ENCODE measurements around the gene PPP1R26. TPM values are rescaled to one million over a fixed set of nuclear protein-coding genes. Genes with fewer than 3 reads are reported as not detected.

The PPP1R26 gene
- total RNA-seq, 1 donor from 2014 or later: 50.2 TPM

GRCh38 chr9:135505406-135506187, 26.0 kb downstream of the PPP1R26 start:
- Mint-ChIP-seq H3K9me3 (ENCODE audit: low read depth) (peaks cover 4% of the 10 kb centered on the region), H3K4me1 (ENCODE audit: low read depth) (peaks cover 7% of the 10 kb centered on the region), H3K36me3 (ENCODE audit: insufficient read depth) (peaks cover 2% of the 10 kb centered on the region), H3K27me3 (peaks cover 5% of the 10 kb centered on the region), H3K4me3 (ENCODE audit: low read depth) (no peak overlapping the region), H3K27ac (no peak overlapping the region)
- DNase-seq (ENCODE audit: low spot score, unreplicated experiment): no peak
- TF ChIP-seq CTCF (IDR thresholded peaks at IDR 0.05; ENCODE audit: unreplicated experiment): no peak

GRCh38 chr9:135506327-135507103, 26.9 kb downstream of the PPP1R26 start:
- no peak for TF ChIP-seq CTCF (IDR thresholded peaks at IDR 0.05; ENCODE audit: unreplicated experiment)
- H3K36me3 Mint-ChIP-seq (ENCODE audit: insufficient read depth): peaks cover 2% of the 10 kb centered on the region
- peaks cover 5% of the 10 kb centered on the region for H3K4me1 Mint-ChIP-seq (ENCODE audit: low read depth)
- H3K27me3 Mint-ChIP-seq: peaks cover 5% of the 10 kb centered on the region
- DNase-seq (ENCODE audit: low spot score, unreplicated experiment): no peak
- no peak overlapping the region for H3K4me3 Mint-ChIP-seq (ENCODE audit: low read depth)
- H3K27ac Mint-ChIP-seq: no peak overlapping the region
- H3K9me3 Mint-ChIP-seq (ENCODE audit: low read depth): peaks cover 4% of the 10 kb centered on the region

GRCh38 chr9:135507104-135508035, 27.8 kb downstream of the PPP1R26 start:
- TF ChIP-seq CTCF (IDR thresholded peaks at IDR 0.05; ENCODE audit: unreplicated experiment): no peak
- Mint-ChIP-seq H3K27ac (no peak overlapping the region), H3K4me3 (ENCODE audit: low read depth) (no peak overlapping the region), H3K36me3 (ENCODE audit: insufficient read depth) (peaks cover 2% of the 10 kb centered on the region), H3K4me1 (ENCODE audit: low read depth) (no peaks in the 10 kb centered on the region), H3K27me3 (peaks cover 6% of the 10 kb centered on the region), H3K9me3 (ENCODE audit: low read depth) (peaks cover 4% of the 10 kb centered on the region)
- DNase-seq (ENCODE audit: low spot score, unreplicated experiment): no peak

GRCh38 chr9:135508211-135508820, 28.7 kb downstream of the PPP1R26 start:
- Mint-ChIP-seq H3K27ac (no peak overlapping the region), H3K27me3 (peaks cover 11% of the 10 kb centered on the region), H3K4me1 (ENCODE audit: low read depth) (no peaks in the 10 kb centered on the region), H3K36me3 (ENCODE audit: insufficient read depth) (peaks cover 2% of the 10 kb centered on the region), H3K4me3 (ENCODE audit: low read depth) (no peak overlapping the region), H3K9me3 (ENCODE audit: low read depth) (peaks cover 4% of the 10 kb centered on the region)
- TF ChIP-seq CTCF (IDR thresholded peaks at IDR 0.05; ENCODE audit: unreplicated experiment): no peak
- no peak for DNase-seq (ENCODE audit: low spot score, unreplicated experiment)

Data from progenitor cell of endocrine pancreas (in vitro differentiated cells).